HG02759 (cell line): ENCODE results near the gene EDC3.
"Not testable (repeated sequence)": the region's sequence is repeated elsewhere in the genome, so short reads cannot be mapped to it uniquely, and the experiment has no call there.

Experiments used
- ATAC-seq: cut with Tn5 transposase; IDR thresholded peaks from one replicate; pipeline ENCODE4 v1.9.1; 2021; ENCODE audit warnings: mild to moderate bottlenecking, moderate library complexity; ENCODE audit not compliant: unreplicated experiment

The EDC3 gene

GRCh38 chr15:74612677-74613076 lies 83.1 kb downstream of the EDC3 start:
- no peak for ATAC-seq

GRCh38 chr15:74611834-74612233 lies 84.0 kb downstream of the EDC3 start:
- no peak for ATAC-seq

- ATAC-seq = no peak
These were observed 84.5 kb downstream of the EDC3 start for GRCh38 chr15:74611341-74611740.

- no peak for ATAC-seq
These were observed 85.4 kb downstream of the EDC3 start for GRCh38 chr15:74610302-74610951.

GRCh38 chr15:74609938-74610301 lies 85.9 kb downstream of the EDC3 start:
- ATAC-seq = no peak

- ATAC-seq = no peak
These were observed 87.0 kb downstream of the EDC3 start for GRCh38 chr15:74608786-74609185.

GRCh38 chr15:74605795-74606150 lies 90.1 kb downstream of the EDC3 start:
- ATAC-seq = no peak

GRCh38 chr15:74604983-74605794 lies 90.6 kb downstream of the EDC3 start:
- ATAC-seq = no peak

GRCh38 chr15:74603789-74604705 lies 91.8 kb downstream of the EDC3 start:
- ATAC-seq = no peak

- no peak for ATAC-seq
These were observed 92.6 kb downstream of the EDC3 start for GRCh38 chr15:74603026-74603788.

GRCh38 chr15:74599156-74599555 lies 96.7 kb downstream of the EDC3 start:
- ATAC-seq = no peak

- ATAC-seq = peak; percentile 92
These were observed 97.5 kb downstream of the EDC3 start for GRCh38 chr15:74598126-74598842.

GRCh38 chr15:74597146-74597705 lies 98.6 kb downstream of the EDC3 start:
- not testable (repeated sequence) for ATAC-seq

- not testable (repeated sequence) for ATAC-seq
These were observed 99.1 kb downstream of the EDC3 start for GRCh38 chr15:74596736-74597135.

GRCh38 chr15:74595271-74595670 lies 100.6 kb downstream of the EDC3 start:
- ATAC-seq = no peak

GRCh38 chr15:74594455-74594854 lies 101.4 kb downstream of the EDC3 start:
- no peak for ATAC-seq

- ATAC-seq = no peak
These were observed 102.7 kb downstream of the EDC3 start for GRCh38 chr15:74593122-74593521.

- no peak for ATAC-seq
These were observed 103.6 kb downstream of the EDC3 start for GRCh38 chr15:74592222-74592621.

GRCh38 chr15:74589826-74590225 lies 106.0 kb downstream of the EDC3 start:
- no peak for ATAC-seq

GRCh38 chr15:74585857-74586256 lies 110.0 kb downstream of the EDC3 start:
- ATAC-seq = no peak
